Testis (tissue), 2 donors: ENCODE data around the gene EVC2.

Experiments
- POLR2A ChIP-seq: fragments of 450-650 bp; IDR thresholded peaks from one replicate; pipeline ENCODE4 v1.6.1; 2017; ENCODE audit warnings: antibody characterized with exemption, mild to moderate bottlenecking, moderate library complexity
- TF ChIP-seq, protein P1 (sequence below), 3 experiments: fragments of 450-650 bp in 2 of 3; fragments of 200-600 bp in 1 of 3; sonication (generic) in 1 of 3; IDR thresholded peaks; one replicate each; pipeline ENCODE4 v1.5.1; 2016 to 2019; ENCODE audit warnings: antibody characterized with exemption in 3 of 3, mild to moderate bottlenecking in 2 of 3, moderate library complexity in 1 of 3

DNA sequence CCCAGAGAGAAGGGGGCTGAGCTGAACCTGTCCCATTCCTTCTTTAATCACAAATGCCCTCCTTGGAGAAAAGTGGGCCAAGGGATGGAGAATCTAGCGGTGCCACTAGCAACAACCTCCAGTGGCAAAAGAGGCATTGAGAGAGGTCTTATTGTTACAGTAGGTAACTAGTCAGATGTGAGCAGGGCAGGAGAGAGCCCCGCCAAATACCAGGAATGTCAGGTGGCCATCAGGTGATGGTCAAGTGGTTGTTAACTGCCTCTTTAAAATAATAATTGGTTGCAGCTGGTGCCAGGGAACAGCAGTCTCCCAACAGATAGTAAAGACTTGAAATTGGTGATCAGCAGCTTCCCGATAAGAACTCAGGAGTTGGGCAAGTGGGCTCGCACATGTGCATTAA, 116.1 kb downstream of the EVC2 start:
- TF ChIP-seq, protein P1, sequence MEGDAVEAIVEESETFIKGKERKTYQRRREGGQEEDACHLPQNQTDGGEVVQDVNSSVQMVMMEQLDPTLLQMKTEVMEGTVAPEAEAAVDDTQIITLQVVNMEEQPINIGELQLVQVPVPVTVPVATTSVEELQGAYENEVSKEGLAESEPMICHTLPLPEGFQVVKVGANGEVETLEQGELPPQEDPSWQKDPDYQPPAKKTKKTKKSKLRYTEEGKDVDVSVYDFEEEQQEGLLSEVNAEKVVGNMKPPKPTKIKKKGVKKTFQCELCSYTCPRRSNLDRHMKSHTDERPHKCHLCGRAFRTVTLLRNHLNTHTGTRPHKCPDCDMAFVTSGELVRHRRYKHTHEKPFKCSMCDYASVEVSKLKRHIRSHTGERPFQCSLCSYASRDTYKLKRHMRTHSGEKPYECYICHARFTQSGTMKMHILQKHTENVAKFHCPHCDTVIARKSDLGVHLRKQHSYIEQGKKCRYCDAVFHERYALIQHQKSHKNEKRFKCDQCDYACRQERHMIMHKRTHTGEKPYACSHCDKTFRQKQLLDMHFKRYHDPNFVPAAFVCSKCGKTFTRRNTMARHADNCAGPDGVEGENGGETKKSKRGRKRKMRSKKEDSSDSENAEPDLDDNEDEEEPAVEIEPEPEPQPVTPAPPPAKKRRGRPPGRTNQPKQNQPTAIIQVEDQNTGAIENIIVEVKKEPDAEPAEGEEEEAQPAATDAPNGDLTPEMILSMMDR (IDR thresholded peaks at IDR 0.05) = no peak
- no peak for TF ChIP-seq POLR2A
